ENCODE data around the gene OR2T35.

DNA sequence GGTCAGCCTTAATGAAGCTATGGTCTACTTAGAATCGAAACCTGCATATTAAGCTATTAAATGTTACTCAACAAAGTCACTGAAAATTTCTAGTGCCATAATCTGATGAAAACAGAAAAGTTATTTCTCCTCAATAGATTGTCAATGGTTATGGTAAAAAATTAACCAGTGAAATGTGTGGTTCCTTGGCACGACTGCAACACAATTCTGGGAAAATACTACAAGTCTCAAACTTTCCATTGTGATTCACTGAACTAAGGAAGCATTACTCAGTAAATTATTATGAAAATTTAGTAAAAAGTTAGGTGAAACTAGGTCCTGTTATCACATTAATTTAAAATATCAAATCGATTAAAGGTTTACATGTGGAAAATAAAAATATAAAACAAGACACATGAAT is 34.8 kb downstream of the OR2T35 start:
- TF ChIP-seq, protein P1, sequence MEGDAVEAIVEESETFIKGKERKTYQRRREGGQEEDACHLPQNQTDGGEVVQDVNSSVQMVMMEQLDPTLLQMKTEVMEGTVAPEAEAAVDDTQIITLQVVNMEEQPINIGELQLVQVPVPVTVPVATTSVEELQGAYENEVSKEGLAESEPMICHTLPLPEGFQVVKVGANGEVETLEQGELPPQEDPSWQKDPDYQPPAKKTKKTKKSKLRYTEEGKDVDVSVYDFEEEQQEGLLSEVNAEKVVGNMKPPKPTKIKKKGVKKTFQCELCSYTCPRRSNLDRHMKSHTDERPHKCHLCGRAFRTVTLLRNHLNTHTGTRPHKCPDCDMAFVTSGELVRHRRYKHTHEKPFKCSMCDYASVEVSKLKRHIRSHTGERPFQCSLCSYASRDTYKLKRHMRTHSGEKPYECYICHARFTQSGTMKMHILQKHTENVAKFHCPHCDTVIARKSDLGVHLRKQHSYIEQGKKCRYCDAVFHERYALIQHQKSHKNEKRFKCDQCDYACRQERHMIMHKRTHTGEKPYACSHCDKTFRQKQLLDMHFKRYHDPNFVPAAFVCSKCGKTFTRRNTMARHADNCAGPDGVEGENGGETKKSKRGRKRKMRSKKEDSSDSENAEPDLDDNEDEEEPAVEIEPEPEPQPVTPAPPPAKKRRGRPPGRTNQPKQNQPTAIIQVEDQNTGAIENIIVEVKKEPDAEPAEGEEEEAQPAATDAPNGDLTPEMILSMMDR (IDR thresholded peaks at IDR 0.05; ENCODE audit: insufficient read depth, low read depth, low read length) = no peak
- no peak for TF ChIP-seq EZH2 (IDR thresholded peaks at IDR 0.05; ENCODE audit: insufficient read depth, low read length)
